ENCODE data around the gene WRAP73. TPM values are rescaled to one million over a fixed set of nuclear protein-coding genes. Genes with fewer than 3 reads are reported as not detected.

Gene WRAP73
- 18.5 TPM for polyA plus RNA-seq (2012; ENCODE audit: missing spikeins)

- no peak for TF ChIP-seq TAF1 (IDR thresholded peaks at IDR 0.05; ENCODE audit: borderline replicate concordance, low read depth, low read length)
- TF ChIP-seq POLR2AphosphoS5 (IDR thresholded peaks at IDR 0.05; ENCODE audit: low read depth, low read length): 0 out of 2 replicates have a peak, but pooled peaks have one; percentile 35
- peak; percentile 81 for TF ChIP-seq POLR2A (IDR thresholded peaks at IDR 0.05; ENCODE audit: low read depth, low read length)
- peak; percentile 95 for DNase-seq (ENCODE audit: insufficient read length)
- FAIRE-seq: peak; percentile 96
These were observed at the start of gene WRAP73 for GRCh38 chr1:3649342-3650247. TSS of gene WRAP73 (minus strand) at chr1:3650103. CDS start at chr1:3649999, 104 bp downstream.

GRCh38 chr1:3699596-3699995, 49.7 kb upstream of the WRAP73 start:
- no peak for TF ChIP-seq POLR2A (IDR thresholded peaks at IDR 0.05; ENCODE audit: low read depth, low read length)
- no peak for TF ChIP-seq TAF1 (IDR thresholded peaks at IDR 0.05; ENCODE audit: borderline replicate concordance, low read depth, low read length)
- no peak for TF ChIP-seq POLR2AphosphoS5 (IDR thresholded peaks at IDR 0.05; ENCODE audit: low read depth, low read length)
- FAIRE-seq (no peak), DNase-seq (ENCODE audit: insufficient read length) (no peak)

- no peak for TF ChIP-seq POLR2A (IDR thresholded peaks at IDR 0.05; ENCODE audit: low read depth, low read length)
- TF ChIP-seq POLR2AphosphoS5 (IDR thresholded peaks at IDR 0.05; ENCODE audit: low read depth, low read length): no peak
- no peak for TF ChIP-seq TAF1 (IDR thresholded peaks at IDR 0.05; ENCODE audit: borderline replicate concordance, low read depth, low read length)
- DNase-seq (ENCODE audit: insufficient read length) (no peak), FAIRE-seq (no peak)
These were observed 48.9 kb upstream of the WRAP73 start for GRCh38 chr1:3698660-3699408.

- FAIRE-seq (no peak), DNase-seq (ENCODE audit: insufficient read length) (no peak)
- TF ChIP-seq TAF1 (IDR thresholded peaks at IDR 0.05; ENCODE audit: borderline replicate concordance, low read depth, low read length) (no peak), POLR2AphosphoS5 (IDR thresholded peaks at IDR 0.05; ENCODE audit: low read depth, low read length) (no peak), POLR2A (IDR thresholded peaks at IDR 0.05; ENCODE audit: low read depth, low read length) (no peak)
These were observed 47.9 kb upstream of the WRAP73 start for GRCh38 chr1:3697810-3698209.

GRCh38 chr1:3697104-3697503, 47.2 kb upstream of the WRAP73 start:
- no peak for DNase-seq (ENCODE audit: insufficient read length)
- no peak for FAIRE-seq
- TF ChIP-seq TAF1 (IDR thresholded peaks at IDR 0.05; ENCODE audit: borderline replicate concordance, low read depth, low read length) (no peak), POLR2AphosphoS5 (IDR thresholded peaks at IDR 0.05; ENCODE audit: low read depth, low read length) (no peak), POLR2A (IDR thresholded peaks at IDR 0.05; ENCODE audit: low read depth, low read length) (no peak)

GRCh38 chr1:3696689-3697088, 46.8 kb upstream of the WRAP73 start:
- no peak for FAIRE-seq
- TF ChIP-seq TAF1 (IDR thresholded peaks at IDR 0.05; ENCODE audit: borderline replicate concordance, low read depth, low read length): no peak
- no peak for TF ChIP-seq POLR2AphosphoS5 (IDR thresholded peaks at IDR 0.05; ENCODE audit: low read depth, low read length)
- no peak for TF ChIP-seq POLR2A (IDR thresholded peaks at IDR 0.05; ENCODE audit: low read depth, low read length)
- DNase-seq (ENCODE audit: insufficient read length): no peak

- TF ChIP-seq TAF1 (IDR thresholded peaks at IDR 0.05; ENCODE audit: borderline replicate concordance, low read depth, low read length): no peak
- no peak for FAIRE-seq
- peak; percentile 80 for DNase-seq (ENCODE audit: insufficient read length)
These were observed 45.7 kb upstream of the WRAP73 start for GRCh38 chr1:3695326-3696217.

GRCh38 chr1:3693321-3693720, 43.4 kb upstream of the WRAP73 start:
- DNase-seq (ENCODE audit: insufficient read length): no peak
- TF ChIP-seq TAF1 (IDR thresholded peaks at IDR 0.05; ENCODE audit: borderline replicate concordance, low read depth, low read length) (no peak), POLR2A (IDR thresholded peaks at IDR 0.05; ENCODE audit: low read depth, low read length) (no peak), POLR2AphosphoS5 (IDR thresholded peaks at IDR 0.05; ENCODE audit: low read depth, low read length) (no peak)
- FAIRE-seq: no peak

GRCh38 chr1:3692598-3692997, 42.7 kb upstream of the WRAP73 start:
- DNase-seq (ENCODE audit: insufficient read length): no peak
- TF ChIP-seq POLR2A (IDR thresholded peaks at IDR 0.05; ENCODE audit: low read depth, low read length) (no peak), POLR2AphosphoS5 (IDR thresholded peaks at IDR 0.05; ENCODE audit: low read depth, low read length) (no peak), TAF1 (IDR thresholded peaks at IDR 0.05; ENCODE audit: borderline replicate concordance, low read depth, low read length) (no peak)
- no peak for FAIRE-seq

GRCh38 chr1:3691421-3692204, 41.7 kb upstream of the WRAP73 start:
- TF ChIP-seq TAF1 (IDR thresholded peaks at IDR 0.05; ENCODE audit: borderline replicate concordance, low read depth, low read length): no peak
- no peak; the same call in 1 of the 2 replicates for TF ChIP-seq POLR2AphosphoS5 (IDR thresholded peaks at IDR 0.05; ENCODE audit: low read depth, low read length)
- no peak for TF ChIP-seq POLR2A (IDR thresholded peaks at IDR 0.05; ENCODE audit: low read depth, low read length)
- DNase-seq (ENCODE audit: insufficient read length) (no peak), FAIRE-seq (no peak)
